Peyer's patch (tissue), 4 donors: ENCODE measurements around the gene CLRN1.

Source experiments
- POLR2A ChIP-seq, 2 donors: fragments of 450-650 bp; IDR thresholded peaks; one replicate each; pipeline ENCODE4 v1.5.1; 2017; ENCODE audit warnings: antibody characterized with exemption in 2 of 2, mild to moderate bottlenecking in 2 of 2, moderate library complexity in 2 of 2
- TF ChIP-seq, protein P1 (sequence below), 6 experiments: fragments of 450-650 bp in 4 of 6; fragments of 200-600 bp in 2 of 6; sonication (generic) in 1 of 6; IDR thresholded peaks; one replicate each; pipeline ENCODE4 v1.5.1; 2017 to 2019; ENCODE audit warnings: antibody characterized with exemption in 6 of 6, mild to moderate bottlenecking in 3 of 6, moderate library complexity in 1 of 6

DNA sequence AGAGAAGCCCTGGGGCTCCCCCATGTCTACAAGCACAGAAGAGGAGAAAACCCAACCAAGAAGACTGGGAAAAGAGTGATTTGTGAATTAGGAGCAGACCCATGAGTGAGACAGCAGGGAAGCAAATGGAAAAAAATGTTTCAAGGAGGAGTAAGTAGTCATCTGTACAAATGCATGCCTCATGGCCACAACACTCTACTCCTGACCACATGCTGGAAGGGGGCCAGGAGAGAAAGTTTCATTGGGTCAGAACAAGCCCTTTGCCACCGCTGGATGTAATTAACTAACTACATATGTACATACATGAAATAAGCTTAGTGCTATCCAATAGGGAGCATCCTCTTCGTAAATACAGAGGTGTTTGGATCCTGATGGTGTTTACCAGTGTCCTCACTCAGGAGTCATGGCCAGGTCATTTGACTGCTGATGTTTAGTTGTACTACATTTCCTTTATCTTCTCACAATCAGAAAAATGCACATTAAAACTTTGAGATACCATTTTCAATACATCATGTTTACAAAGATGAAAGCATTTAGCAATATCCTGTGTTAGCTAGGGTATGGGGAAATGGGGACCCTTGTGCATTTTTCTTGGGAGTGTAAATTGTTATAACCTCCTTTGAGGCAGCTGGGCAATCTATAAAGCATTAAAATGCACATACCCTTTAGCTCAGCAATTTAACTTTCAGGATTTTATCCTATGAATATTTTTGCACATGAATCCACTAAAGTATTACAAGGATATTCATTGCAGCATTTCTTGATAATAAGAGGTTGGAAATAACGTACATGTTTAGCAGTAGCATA is 27.1 kb downstream of the CLRN1 start:
- TF ChIP-seq, protein P1, sequence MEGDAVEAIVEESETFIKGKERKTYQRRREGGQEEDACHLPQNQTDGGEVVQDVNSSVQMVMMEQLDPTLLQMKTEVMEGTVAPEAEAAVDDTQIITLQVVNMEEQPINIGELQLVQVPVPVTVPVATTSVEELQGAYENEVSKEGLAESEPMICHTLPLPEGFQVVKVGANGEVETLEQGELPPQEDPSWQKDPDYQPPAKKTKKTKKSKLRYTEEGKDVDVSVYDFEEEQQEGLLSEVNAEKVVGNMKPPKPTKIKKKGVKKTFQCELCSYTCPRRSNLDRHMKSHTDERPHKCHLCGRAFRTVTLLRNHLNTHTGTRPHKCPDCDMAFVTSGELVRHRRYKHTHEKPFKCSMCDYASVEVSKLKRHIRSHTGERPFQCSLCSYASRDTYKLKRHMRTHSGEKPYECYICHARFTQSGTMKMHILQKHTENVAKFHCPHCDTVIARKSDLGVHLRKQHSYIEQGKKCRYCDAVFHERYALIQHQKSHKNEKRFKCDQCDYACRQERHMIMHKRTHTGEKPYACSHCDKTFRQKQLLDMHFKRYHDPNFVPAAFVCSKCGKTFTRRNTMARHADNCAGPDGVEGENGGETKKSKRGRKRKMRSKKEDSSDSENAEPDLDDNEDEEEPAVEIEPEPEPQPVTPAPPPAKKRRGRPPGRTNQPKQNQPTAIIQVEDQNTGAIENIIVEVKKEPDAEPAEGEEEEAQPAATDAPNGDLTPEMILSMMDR (IDR thresholded peaks at IDR 0.05), result no peak
- no peak for TF ChIP-seq POLR2A (IDR thresholded peaks at IDR 0.05)
